Measurements from ENCODE around the gene ZGRF1. TPM values are rescaled to one million over a fixed set of nuclear protein-coding genes. Genes with fewer than 3 reads are reported as not detected.
"Not testable (repeated sequence)": the region's sequence is repeated elsewhere in the genome, so short reads cannot be mapped to it uniquely, and the experiment has no call there.

The ZGRF1 gene
- total RNA-seq, 1 donor from 2014 or later, result 13.0 TPM

- Histone ChIP-seq H3K36me3 (ENCODE audit: control insufficient read depth in 3 of 3, insufficient read depth in 3 of 3, low read length in 3 of 3) (no peaks in the 10 kb centered on the region), H3K27ac (ENCODE audit: low read depth, low read length) (no peak overlapping the region), H3K9ac (ENCODE audit: low read depth in 1 of 3, low read length in 3 of 3) (no peak overlapping the region), H3K4me3 (ENCODE audit: low read length in 3 of 3) (no peak overlapping the region), H3K27me3 (ENCODE audit: control insufficient read depth in 3 of 3, insufficient read depth in 3 of 3, low read length in 3 of 3) (no peaks in the 10 kb centered on the region), H3K9me3 (ENCODE audit: control insufficient read depth in 3 of 3, low read length in 3 of 3) (no peaks in the 10 kb centered on the region), H3K4me1 (ENCODE audit: control insufficient read depth in 3 of 3, insufficient read depth in 3 of 3, low read length in 3 of 3) (no peaks in the 10 kb centered on the region)
Measured at GRCh38 chr4:112557676-112558411, 78.9 kb downstream of the ZGRF1 start.

DNA sequence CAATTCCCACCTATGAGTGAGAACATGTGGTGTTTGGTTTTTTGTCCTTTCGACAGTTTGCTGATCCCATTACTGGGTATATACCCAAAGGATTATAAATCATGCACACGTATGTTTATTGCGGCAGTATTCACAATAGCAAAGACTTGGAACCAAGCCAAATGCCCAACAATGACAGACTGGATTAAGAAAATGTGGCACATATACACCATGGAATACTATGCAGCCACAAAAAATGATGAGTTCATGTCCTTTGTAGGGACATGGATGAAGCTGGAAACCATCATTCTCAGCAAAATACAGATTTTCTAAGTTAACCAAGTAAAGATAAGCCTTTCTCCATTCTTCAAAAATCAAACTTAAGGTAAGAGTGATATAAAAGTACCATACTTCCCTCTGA lies 82.4 kb downstream of the ZGRF1 start:
- not testable (repeated sequence) for H3K27me3 ChIP-seq (ENCODE audit: control insufficient read depth in 3 of 3, insufficient read depth in 3 of 3, low read length in 3 of 3); H3K27ac ChIP-seq (ENCODE audit: low read depth, low read length); H3K4me3 ChIP-seq (ENCODE audit: low read length in 3 of 3); H3K9ac ChIP-seq (ENCODE audit: low read depth in 1 of 3, low read length in 3 of 3); H3K36me3 ChIP-seq (ENCODE audit: control insufficient read depth in 3 of 3, insufficient read depth in 3 of 3, low read length in 3 of 3); H3K4me1 ChIP-seq (ENCODE audit: control insufficient read depth in 3 of 3, insufficient read depth in 3 of 3, low read length in 3 of 3); H3K9me3 ChIP-seq (ENCODE audit: control insufficient read depth in 3 of 3, low read length in 3 of 3)

GRCh38 chr4:112552668-112553067 lies 84.0 kb downstream of the ZGRF1 start:
- H3K27ac ChIP-seq (ENCODE audit: low read depth, low read length), result no peak overlapping the region
- H3K27me3 ChIP-seq (ENCODE audit: control insufficient read depth in 3 of 3, insufficient read depth in 3 of 3, low read length in 3 of 3), result no peaks in the 10 kb centered on the region
- H3K9ac ChIP-seq (ENCODE audit: low read depth in 1 of 3, low read length in 3 of 3), result no peak overlapping the region
- H3K36me3 ChIP-seq (ENCODE audit: control insufficient read depth in 3 of 3, insufficient read depth in 3 of 3, low read length in 3 of 3), result no peaks in the 10 kb centered on the region
- no peaks in the 10 kb centered on the region for H3K4me1 ChIP-seq (ENCODE audit: control insufficient read depth in 3 of 3, insufficient read depth in 3 of 3, low read length in 3 of 3)
- no peaks in the 10 kb centered on the region for H3K9me3 ChIP-seq (ENCODE audit: control insufficient read depth in 3 of 3, low read length in 3 of 3)
- H3K4me3 ChIP-seq (ENCODE audit: low read length in 3 of 3), result no peak overlapping the region

DNA sequence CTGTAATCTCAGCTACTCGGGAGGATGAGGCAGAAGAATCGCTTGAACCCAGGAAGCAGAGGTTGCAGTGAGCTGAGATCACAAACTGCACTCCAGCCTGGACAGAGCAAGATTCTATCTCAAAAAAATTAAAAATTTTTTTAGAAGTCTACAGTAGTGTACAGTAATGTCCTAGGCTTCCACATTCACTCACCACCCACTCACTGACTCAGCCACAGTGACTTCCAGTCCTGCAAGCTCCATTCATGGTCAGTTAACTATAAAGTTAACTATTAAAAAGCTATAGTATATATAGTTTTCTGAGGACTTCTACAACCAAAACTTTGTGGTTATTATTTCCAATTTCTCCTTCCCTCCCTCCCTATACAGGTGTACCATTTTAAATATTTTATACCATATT lies 86.0 kb downstream of the ZGRF1 start:
- no peak overlapping the region for H3K27ac ChIP-seq (ENCODE audit: low read depth, low read length)
- no peaks in the 10 kb centered on the region for H3K27me3 ChIP-seq (ENCODE audit: control insufficient read depth in 3 of 3, insufficient read depth in 3 of 3, low read length in 3 of 3)
- H3K9ac ChIP-seq (ENCODE audit: low read depth in 1 of 3, low read length in 3 of 3), result no peak overlapping the region
- no peaks in the 10 kb centered on the region for H3K9me3 ChIP-seq (ENCODE audit: control insufficient read depth in 3 of 3, low read length in 3 of 3)
- H3K4me1 ChIP-seq (ENCODE audit: control insufficient read depth in 3 of 3, insufficient read depth in 3 of 3, low read length in 3 of 3), result no peaks in the 10 kb centered on the region
- peaks cover 0 to 3% (median 0%) of the 10 kb centered on the region in 3 donors for H3K36me3 ChIP-seq (ENCODE audit: control insufficient read depth in 3 of 3, insufficient read depth in 3 of 3, low read length in 3 of 3)
- H3K4me3 ChIP-seq (ENCODE audit: low read length in 3 of 3), result no peak overlapping the region

DNA sequence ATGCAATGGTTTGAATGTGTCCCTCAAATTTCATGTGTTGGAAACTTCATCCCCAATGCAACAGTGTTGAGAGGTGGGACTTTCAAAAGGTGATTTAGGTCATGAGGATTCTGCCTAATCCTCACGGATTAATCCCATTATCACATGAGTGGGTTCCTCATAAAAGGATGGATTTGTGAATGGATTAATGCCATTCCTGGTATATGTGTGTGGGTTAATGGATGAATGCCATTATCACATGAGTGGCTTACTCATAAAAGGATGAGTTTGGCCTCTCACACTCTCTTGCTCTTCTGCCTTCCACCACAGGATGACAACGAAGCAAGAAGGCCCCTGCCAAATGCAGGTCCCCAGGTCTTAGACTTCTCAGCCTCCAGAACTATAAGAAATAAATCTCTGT lies 90.2 kb downstream of the ZGRF1 start:
- H3K36me3 ChIP-seq (ENCODE audit: control insufficient read depth in 3 of 3, insufficient read depth in 3 of 3, low read length in 3 of 3), result peaks cover 0 to 3% (median 0%) of the 10 kb centered on the region in 3 donors
- H3K9me3 ChIP-seq (ENCODE audit: control insufficient read depth in 3 of 3, low read length in 3 of 3), result no peaks in the 10 kb centered on the region
- H3K4me1 ChIP-seq (ENCODE audit: control insufficient read depth in 3 of 3, insufficient read depth in 3 of 3, low read length in 3 of 3), result no peaks in the 10 kb centered on the region
- H3K27ac ChIP-seq (ENCODE audit: low read depth, low read length), result no peak overlapping the region
- no peak overlapping the region for H3K4me3 ChIP-seq (ENCODE audit: low read length in 3 of 3)
- no peaks in the 10 kb centered on the region for H3K27me3 ChIP-seq (ENCODE audit: control insufficient read depth in 3 of 3, insufficient read depth in 3 of 3, low read length in 3 of 3)
- no peak overlapping the region for H3K9ac ChIP-seq (ENCODE audit: low read depth in 1 of 3, low read length in 3 of 3)

GRCh38 chr4:112545346-112545745 lies 91.4 kb downstream of the ZGRF1 start:
- no peak overlapping the region for H3K27ac ChIP-seq (ENCODE audit: low read depth, low read length)
- no peaks in the 10 kb centered on the region for H3K27me3 ChIP-seq (ENCODE audit: control insufficient read depth in 3 of 3, insufficient read depth in 3 of 3, low read length in 3 of 3)
- H3K4me3 ChIP-seq (ENCODE audit: low read length in 3 of 3), result no peak overlapping the region
- no peak overlapping the region for H3K9ac ChIP-seq (ENCODE audit: low read depth in 1 of 3, low read length in 3 of 3)
- no peaks in the 10 kb centered on the region for H3K9me3 ChIP-seq (ENCODE audit: control insufficient read depth in 3 of 3, low read length in 3 of 3)
- peaks cover 0 to 3% (median 0%) of the 10 kb centered on the region in 3 donors for H3K36me3 ChIP-seq (ENCODE audit: control insufficient read depth in 3 of 3, insufficient read depth in 3 of 3, low read length in 3 of 3)
- H3K4me1 ChIP-seq (ENCODE audit: control insufficient read depth in 3 of 3, insufficient read depth in 3 of 3, low read length in 3 of 3), result no peaks in the 10 kb centered on the region

DNA sequence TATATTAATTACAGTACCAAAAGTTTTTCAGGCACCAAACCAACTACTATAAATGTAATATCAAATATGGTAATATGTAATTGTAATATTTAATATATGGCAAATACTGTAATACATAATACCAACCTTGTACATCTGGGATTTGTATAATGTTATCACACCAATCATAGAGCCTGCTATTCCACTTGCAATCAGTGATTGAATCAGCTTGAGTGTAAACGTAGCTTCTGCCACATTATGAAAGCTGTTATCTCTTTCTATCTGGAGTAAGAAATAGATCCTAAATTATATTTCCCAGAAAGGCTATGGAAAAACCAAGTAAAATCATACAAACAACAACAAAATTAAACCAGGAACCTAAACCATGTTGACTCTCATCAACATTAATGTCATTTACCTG lies 96.0 kb downstream of the ZGRF1 start:
- no peaks in the 10 kb centered on the region for H3K36me3 ChIP-seq (ENCODE audit: control insufficient read depth in 3 of 3, insufficient read depth in 3 of 3, low read length in 3 of 3)
- H3K4me3 ChIP-seq (ENCODE audit: low read length in 3 of 3), result no peak overlapping the region
- H3K9me3 ChIP-seq (ENCODE audit: control insufficient read depth in 3 of 3, low read length in 3 of 3), result no peaks in the 10 kb centered on the region
- no peaks in the 10 kb centered on the region for H3K27me3 ChIP-seq (ENCODE audit: control insufficient read depth in 3 of 3, insufficient read depth in 3 of 3, low read length in 3 of 3)
- H3K27ac ChIP-seq (ENCODE audit: low read depth, low read length), result no peak overlapping the region
- no peaks in the 10 kb centered on the region for H3K4me1 ChIP-seq (ENCODE audit: control insufficient read depth in 3 of 3, insufficient read depth in 3 of 3, low read length in 3 of 3)
- no peak overlapping the region for H3K9ac ChIP-seq (ENCODE audit: low read depth in 1 of 3, low read length in 3 of 3)

- no peaks in the 10 kb centered on the region for H3K4me1 ChIP-seq (ENCODE audit: control insufficient read depth in 3 of 3, insufficient read depth in 3 of 3, low read length in 3 of 3)
- no peaks in the 10 kb centered on the region for H3K9me3 ChIP-seq (ENCODE audit: control insufficient read depth in 3 of 3, low read length in 3 of 3)
- H3K36me3 ChIP-seq (ENCODE audit: control insufficient read depth in 3 of 3, insufficient read depth in 3 of 3, low read length in 3 of 3), result no peaks in the 10 kb centered on the region
- H3K27me3 ChIP-seq (ENCODE audit: control insufficient read depth in 3 of 3, insufficient read depth in 3 of 3, low read length in 3 of 3), result peaks cover 0 to 3% (median 0%) of the 10 kb centered on the region in 3 donors
- no peak overlapping the region for H3K9ac ChIP-seq (ENCODE audit: low read depth in 1 of 3, low read length in 3 of 3)
- no peak overlapping the region for H3K4me3 ChIP-seq (ENCODE audit: low read length in 3 of 3)
- H3K27ac ChIP-seq (ENCODE audit: low read depth, low read length), result no peak overlapping the region
Measured at GRCh38 chr4:112536123-112536522, 100.6 kb downstream of the ZGRF1 start.

GRCh38 chr4:112532267-112532666 lies 104.4 kb downstream of the ZGRF1 start:
- Histone ChIP-seq H3K36me3 (ENCODE audit: control insufficient read depth in 3 of 3, insufficient read depth in 3 of 3, low read length in 3 of 3) (no peaks in the 10 kb centered on the region), H3K4me1 (ENCODE audit: control insufficient read depth in 3 of 3, insufficient read depth in 3 of 3, low read length in 3 of 3) (no peaks in the 10 kb centered on the region), H3K9me3 (ENCODE audit: control insufficient read depth in 3 of 3, low read length in 3 of 3) (no peaks in the 10 kb centered on the region), H3K27ac (ENCODE audit: low read depth, low read length) (no peak overlapping the region), H3K9ac (ENCODE audit: low read depth in 1 of 3, low read length in 3 of 3) (no peak overlapping the region), H3K4me3 (ENCODE audit: low read length in 3 of 3) (no peak overlapping the region), H3K27me3 (ENCODE audit: control insufficient read depth in 3 of 3, insufficient read depth in 3 of 3, low read length in 3 of 3) (peaks cover 0 to 6% (median 3%) of the 10 kb centered on the region in 3 donors)

- H3K9ac ChIP-seq (ENCODE audit: low read depth in 1 of 3, low read length in 3 of 3), result no peak overlapping the region
- H3K9me3 ChIP-seq (ENCODE audit: control insufficient read depth in 3 of 3, low read length in 3 of 3), result no peaks in the 10 kb centered on the region
- peaks cover 0 to 6% (median 5%) of the 10 kb centered on the region in 3 donors for H3K27me3 ChIP-seq (ENCODE audit: control insufficient read depth in 3 of 3, insufficient read depth in 3 of 3, low read length in 3 of 3)
- no peak overlapping the region for H3K4me3 ChIP-seq (ENCODE audit: low read length in 3 of 3)
- H3K36me3 ChIP-seq (ENCODE audit: control insufficient read depth in 3 of 3, insufficient read depth in 3 of 3, low read length in 3 of 3), result no peaks in the 10 kb centered on the region
- H3K4me1 ChIP-seq (ENCODE audit: control insufficient read depth in 3 of 3, insufficient read depth in 3 of 3, low read length in 3 of 3), result no peaks in the 10 kb centered on the region
- H3K27ac ChIP-seq (ENCODE audit: low read depth, low read length), result no peak overlapping the region
Measured at GRCh38 chr4:112531146-112531545, 105.6 kb downstream of the ZGRF1 start.

All from skeletal muscle tissue (tissue), 4 donors.